Activated CD4-positive, alpha-beta T cell treated with anti-CD3 and anti-CD28 coated beads, Interleukin-2, amount 50 U/mL, for 4 hours (primary cell): ENCODE data around the gene TNS1.

Experiments
- DNase-seq, 2 experiments: peaks; one replicate each; pipeline ENCODE4 v3.0.0-alpha.2; 2020

The TNS1 gene

DNA sequence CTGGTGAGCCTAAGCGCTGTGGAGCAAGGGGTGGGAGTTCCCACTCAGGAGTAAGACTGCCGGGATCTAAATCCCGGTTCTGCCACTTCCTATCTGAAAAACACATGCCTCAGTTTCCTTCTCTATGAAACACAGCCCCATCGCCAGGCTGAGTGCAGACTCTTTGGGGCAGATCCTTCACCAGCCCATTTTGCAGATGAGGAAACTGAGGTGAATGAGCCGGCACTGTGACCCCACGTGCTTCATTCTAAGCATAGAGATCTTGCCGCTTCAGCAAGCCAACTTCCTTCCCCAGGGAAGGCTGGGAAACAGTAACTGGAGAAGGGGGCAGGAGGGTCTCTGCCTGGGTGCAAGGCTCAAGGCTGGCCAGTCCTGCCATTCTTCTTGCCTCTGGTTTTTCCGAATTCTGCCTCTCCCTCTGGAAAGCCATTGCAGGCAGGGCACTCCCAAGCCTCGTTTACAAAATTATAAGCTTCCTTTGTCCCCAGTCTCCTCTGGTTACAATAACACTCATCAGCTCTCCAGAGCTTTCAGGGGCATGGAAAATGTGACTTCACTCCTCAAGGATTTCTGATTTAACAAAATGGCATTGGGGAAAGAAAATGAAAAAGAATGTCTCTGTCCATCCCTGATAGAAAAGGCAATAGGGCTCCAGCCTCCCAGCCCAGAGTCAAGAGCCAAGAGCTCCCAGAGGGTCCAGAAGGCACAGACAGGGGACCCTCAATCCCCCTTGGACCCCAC, 249.2 kb downstream of the TNS1 start:
- no peak for DNase-seq

DNA sequence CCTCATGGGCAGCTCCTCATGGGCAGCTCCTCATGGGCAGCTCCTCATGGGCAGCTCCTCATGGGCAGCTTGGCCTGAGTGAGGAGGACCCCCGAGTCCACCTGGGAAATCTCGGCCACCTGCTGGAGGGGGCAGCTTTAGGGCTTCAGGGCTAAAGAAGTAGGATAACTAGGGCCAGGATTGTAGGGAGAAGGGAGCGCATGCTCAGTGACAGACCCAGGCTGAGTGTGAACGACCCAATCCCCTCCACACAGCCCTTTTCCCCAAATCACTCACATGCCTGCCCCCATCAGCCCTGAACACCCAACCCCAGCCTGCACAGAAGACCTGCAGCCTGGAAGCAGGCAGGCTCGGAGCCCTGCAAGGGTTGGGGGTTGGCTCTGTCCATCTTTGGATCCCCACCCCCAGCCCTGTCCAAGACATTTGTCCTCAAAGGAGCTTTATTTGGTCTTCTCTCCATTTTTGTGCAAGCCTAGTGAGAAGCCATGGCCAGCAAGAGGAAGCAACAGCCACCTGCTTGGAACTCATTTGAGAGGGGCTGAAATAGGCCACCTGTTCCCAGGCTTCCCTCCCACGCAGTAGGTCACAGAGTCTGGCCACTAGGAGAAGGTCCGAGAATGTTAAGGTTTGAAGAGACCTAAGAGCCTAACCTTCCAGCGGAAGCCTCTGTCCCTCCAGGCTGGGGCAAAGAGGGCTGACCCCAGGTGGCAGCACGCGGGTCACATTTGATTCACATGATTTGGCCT, 249.9 kb downstream of the TNS1 start:
- no peak for DNase-seq

DNA sequence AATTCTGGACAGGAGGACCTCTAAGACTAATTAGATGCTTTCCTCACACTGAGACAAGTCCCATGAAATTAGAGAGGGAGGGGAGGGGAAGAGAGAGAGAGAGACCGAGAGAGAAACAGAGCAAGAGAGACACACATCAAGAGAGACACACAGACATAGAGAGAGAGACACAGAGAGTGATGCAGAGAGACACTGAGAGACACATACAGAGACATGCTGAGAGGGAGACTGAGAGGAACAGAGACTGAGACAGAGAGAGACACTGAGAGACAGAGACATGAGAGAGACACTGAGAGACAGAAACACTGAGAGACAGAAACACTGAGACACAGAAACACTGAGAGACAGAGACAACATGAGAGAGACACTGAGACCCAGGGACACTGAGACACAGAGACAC, 250.8 kb downstream of the TNS1 start:
- no peak for DNase-seq

DNA sequence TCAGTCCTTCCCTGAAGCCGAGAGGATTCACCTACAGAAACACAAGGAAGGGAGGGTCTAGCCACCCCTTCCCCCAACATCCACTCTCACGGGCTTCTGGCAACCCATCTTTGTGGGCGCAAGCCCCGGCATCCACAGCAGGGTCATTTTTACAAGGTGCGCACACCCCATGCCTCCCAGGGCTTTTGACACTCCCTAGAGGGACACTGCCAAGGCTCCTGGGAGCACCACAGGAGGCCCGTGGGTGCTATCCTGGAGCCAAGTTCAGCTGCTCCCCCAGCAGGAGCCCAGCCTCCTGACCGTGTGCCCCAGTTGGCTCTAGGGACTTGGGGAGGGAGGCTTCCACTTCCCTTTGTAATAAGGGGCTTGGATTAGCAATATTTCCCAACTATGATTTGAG, 251.6 kb downstream of the TNS1 start:
- DNase-seq = no peak
